GM18907 (cell line): Measurements from ENCODE around the gene SEMA6B.
"Not testable (repeated sequence)": the region's sequence is repeated elsewhere in the genome, so short reads cannot be mapped to it uniquely, and the experiment has no call there.

Source experiments
- ATAC-seq: cut with Tn5 transposase; IDR thresholded peaks from one replicate; pipeline ENCODE4 v1.9.1; 2021; ENCODE audit warnings: mild to moderate bottlenecking, moderate library complexity; ENCODE audit not compliant: unreplicated experiment

Gene SEMA6B

DNA sequence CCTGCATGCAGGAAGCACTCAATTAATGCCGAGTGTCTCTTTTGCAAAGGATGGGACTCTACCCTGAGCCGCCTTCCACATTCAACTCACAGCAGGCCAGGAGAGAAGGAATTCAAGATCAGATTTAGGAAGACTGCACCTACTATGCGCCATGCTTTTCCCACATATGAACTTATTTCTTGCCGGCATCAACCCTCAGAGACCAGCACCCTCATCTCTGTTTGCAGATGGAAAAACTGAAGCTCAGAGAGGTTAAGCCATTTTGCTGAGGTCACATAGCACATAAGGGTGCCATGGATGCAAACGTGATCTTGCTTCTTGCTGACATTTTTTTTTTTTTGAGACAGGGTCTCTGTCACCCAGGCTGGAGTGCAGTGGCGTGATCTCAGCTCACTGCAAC lies 14.2 kb upstream of the SEMA6B start:
- ATAC-seq: no peak

DNA sequence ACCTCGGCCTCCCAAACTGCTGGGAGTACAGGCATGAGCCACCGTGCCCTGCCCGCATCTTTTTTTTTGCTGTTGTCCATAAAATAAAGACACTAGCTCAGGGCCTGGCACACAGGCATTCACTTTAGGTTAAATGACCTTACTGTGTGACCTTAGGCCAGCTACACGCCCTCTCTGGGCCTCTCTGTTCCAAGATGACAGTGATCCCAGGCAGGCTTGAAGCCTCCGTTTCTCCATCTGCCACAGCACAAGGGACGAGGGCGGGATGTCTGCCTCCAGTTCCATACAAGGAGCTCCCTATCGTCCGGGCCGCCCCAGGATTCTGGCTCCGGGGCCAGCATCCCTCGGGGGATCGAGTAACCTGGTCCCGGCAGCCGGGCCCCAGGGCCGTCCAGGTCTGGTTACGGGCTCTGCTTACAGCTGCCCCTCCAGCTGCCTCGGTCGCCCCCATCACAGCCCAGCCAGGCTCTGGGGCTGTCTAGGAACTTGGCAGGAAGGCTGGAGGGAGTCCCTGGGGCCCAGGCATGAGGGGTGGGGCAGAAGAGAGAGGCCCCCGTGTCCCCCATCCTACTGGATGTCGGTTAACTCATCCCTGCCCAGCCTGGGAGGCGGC lies 11.9 kb upstream of the SEMA6B start:
- ATAC-seq: no peak

DNA sequence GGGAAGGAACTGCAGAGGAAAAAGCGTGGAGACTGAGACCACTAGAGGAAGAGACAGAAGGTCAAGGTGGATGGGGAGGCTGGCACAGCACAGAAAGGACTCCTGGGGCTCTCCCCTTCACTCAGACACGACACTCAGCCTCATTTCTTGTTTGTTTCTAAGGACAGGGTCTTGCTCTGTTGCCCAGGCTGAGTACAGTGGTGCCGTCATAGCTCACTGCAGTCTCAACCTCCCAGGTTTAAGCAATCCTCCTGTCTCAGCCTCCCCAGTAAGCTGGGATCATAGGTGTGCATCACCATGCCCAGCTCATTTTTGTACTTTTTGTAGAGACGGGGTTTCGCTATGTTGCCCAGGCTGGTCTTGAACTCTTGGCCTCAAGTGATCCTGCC lies 11.4 kb upstream of the SEMA6B start:
- no peak for ATAC-seq

DNA sequence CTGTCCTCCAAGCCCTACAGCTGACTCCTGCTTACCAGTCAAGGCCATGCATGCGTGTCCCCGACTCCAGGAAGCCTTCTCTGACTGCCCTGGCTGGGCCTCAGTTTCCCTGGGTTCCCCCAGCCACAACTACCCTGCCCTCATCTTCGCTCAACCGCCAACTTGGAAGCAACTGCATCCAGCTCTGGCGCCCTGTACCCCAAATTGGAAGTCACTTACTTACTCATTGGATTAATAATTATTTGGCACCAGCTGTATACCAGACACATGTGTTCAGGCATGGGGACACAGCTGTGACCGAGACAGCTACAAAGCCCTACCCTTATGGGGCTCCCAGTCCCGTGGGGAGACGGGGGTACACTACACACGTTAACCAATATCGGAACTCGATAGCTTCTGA lies 10.9 kb upstream of the SEMA6B start:
- no peak for ATAC-seq

DNA sequence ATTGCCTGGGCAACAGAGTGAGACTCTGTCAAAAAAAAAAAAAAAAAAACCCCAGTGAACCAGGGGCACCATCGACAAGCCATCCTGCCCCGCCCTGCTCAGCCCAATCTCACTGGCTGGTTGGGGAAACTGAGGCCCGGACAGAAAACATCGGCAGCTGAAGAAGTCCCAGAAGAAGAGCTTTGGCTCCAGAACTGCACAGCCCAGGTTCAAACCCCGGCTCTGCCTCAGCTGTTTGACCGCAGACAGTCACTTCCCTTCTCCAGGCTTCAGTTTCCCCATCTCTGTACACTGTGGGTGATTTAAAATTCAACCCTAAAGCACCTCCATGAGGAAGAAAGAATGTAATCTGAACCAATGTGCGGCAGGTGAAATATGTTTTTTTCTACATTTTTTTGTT lies 9.4 kb upstream of the SEMA6B start:
- ATAC-seq: no peak

DNA sequence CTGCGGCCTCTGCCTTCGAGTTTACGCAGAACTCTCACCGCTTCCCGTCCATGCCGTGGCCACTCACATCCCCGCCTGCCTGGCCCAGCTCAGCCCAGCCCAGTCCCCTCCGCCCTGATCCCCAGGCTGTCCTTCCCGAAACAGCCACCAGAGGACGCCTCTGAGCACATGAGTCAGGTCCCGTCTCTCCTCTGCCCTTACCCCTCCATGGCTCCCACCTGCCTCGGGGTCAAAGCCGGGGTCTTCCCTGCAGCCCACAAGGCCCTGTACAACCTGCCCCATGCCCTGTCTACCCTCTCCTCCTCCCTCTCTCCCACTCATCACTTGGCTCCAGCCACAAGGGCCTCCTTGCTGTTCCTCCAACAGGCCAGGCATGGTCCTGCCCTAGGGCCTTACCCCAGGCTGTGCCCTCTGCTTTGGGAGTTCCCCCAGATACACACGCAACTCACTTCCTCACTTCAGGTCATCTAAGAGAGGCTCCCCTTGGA lies 8.1 kb upstream of the SEMA6B start:
- no peak for ATAC-seq

DNA sequence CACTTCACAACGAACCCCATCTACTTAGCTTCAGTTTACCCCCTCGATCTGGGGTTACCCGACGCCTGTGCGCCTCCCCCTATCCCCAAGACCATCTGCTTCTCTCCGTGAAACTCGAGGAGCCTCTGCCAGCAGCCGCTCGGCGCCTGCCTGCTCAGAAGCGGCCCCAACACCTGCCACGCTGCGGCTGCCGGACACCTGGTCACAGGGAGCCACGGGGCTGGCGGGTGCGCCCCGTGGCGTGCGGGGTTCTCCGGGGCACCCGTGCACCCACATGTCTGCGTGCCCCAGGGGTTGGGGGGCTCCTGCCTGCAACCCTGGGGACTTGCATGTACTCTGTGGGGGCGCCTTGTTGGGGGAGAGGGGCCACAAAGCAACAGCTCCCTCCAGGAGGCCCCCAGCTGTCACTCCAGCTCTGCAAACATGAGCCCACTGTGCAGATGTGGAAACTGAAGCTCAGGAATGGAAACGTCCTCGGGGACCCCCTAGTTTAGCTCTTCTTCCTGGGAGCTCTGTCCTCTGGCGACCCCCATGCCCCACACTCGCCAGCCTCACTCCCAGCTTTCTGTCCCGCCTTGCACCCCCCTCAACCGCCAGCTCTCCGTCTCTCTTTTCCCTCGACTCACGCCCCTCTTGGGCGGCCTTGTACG lies 7.0 kb upstream of the SEMA6B start:
- ATAC-seq: no peak

DNA sequence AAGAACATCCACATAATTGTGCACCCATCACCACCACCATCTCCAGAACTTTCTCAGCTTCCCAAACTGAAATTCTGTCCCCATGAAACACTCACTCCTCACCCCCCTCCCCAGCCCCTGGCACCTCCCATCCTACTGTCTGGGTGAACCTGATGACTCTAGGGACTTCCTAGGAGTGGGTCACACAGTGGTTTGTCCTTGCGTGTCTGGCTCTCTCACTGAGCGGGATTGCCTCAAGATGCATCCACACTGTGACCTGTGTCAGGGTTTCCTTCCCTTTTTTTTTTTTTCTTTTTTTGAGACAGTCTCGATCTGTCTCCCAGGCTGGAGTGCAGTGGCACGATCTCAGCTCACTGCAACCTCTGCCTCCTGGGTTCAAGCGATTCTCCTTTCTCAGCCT lies 4.1 kb upstream of the SEMA6B start:
- ATAC-seq: not testable (repeated sequence)

DNA sequence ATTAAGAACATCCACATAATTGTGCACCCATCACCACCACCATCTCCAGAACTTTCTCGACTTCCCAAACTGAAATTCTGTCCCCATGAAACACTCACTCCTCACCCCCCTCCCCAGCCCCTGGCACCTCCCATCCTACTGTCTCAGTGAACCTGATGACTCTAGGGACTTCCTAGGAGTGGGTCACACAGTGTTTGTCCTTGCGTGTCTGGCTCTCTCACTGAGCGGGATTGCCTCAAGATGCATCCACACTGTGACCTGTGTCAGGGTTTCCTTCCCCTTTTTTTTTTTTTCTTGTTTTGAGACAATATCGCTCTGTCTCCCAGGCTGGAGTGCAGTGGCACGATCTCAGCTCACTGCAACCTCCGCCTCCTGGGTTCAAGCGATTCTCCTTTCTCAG lies 2.6 kb upstream of the SEMA6B start:
- ATAC-seq: not testable (repeated sequence)

DNA sequence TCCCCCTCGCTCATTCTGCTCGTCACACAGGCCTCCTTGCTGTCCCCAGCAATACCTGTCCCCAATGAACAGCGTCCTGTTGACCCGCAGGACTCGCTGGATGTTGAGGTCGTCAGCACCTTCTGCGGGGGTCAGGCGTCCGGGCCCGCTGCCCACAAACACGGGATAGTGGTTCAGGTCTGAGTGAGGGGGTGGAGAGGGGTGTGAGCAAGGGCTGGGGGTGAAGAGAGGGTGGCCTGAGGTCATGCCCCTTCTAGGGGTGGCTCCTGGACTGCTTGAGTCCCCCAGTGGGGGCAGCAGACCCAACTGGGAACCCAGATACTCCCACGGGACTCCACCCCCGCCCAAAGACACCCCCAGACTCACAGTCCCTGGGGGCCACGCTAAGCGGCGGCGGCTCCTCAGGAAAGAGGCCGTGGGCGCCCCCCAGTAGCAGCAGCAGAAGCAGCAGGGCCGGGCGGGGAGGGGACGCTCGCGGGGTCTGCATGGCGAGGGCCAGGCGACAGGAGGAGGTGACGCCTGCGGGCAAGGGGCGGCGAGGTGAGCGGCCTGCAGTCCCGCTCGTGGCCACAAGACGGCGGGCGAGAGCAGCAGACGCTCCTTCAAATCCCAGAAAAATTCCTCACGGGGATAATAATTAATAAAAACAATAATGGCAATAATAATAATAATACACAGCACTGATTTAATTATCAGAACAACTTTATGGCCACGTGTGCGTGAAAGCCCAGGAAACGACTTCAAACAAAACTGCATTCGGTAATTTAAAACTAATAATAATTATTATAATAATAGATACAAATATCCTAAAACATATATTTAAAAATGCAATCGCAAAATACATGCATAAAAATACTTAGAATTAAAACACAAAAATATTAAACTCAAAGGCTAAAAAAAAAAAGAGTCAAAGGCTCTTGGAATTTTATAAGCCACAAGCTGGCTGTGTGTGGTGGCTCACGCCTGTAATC lies 1.2 kb downstream of the SEMA6B start:
- ATAC-seq: no peak

DNA sequence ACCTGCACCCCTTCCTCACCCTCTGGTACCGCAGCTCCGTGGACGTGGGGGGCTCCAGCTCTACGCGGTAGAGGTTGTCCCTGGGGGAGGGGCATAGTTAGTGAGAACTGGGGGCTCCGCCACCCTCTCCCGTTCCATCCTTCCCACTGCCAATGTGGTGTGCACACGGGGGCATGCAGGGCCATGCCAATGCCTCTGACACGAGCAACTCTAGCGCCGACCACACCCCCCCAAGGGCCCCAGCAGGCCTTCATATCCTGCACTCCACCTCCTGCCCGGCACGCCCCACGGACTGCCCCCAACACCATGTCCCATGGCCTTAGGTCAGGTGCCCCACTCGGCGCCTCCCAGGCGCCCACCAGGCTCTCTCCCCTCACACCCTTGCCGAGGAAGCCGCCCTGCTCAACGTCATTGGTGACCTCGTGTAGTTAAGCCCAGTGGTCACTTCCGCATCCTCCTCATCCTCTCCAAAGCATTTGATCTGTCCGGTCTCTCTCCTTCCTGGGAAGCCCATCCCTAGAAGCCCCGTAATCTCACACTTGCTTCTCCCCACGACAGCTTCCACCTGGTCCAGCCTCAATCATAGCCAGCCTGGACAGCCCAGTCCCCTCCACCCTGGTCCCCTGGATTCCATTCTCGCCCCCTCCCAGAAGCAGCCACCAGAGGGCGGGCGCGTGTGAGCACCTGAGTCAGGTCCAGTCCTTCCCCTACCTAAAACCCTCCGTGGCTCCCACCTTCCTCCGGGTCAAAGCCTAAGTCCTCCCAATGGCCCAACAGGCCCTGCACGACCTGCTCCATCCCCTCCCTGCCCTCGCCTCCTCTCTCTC lies 2.1 kb downstream of the SEMA6B start:
- no peak for ATAC-seq

DNA sequence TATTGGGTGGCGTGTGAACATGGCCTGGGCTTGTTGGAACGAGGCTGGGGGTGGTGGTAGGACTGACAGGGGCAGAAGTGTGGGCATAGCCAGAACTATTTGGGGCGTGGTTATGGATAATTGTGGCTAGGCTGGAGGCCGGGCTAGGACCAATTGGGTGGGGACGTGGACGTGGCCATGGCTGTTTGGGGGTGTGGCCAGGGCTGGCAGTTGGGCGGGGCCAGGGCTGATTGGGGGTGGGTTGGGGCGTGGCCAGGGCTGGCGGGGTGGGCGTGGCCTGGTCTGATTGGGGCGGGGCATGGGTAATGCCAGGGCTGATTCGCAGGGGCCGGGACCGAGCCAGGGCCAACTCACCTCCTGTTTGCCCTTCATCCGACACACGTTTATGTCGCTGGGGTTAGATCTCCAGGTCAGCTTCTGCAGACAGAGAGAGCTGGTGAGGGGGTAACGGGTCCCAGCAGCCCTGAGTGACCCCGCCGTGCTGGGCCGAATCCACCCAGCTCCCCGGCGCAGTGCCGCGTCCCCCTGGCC lies 2.8 kb downstream of the SEMA6B start:
- ATAC-seq: no peak

DNA sequence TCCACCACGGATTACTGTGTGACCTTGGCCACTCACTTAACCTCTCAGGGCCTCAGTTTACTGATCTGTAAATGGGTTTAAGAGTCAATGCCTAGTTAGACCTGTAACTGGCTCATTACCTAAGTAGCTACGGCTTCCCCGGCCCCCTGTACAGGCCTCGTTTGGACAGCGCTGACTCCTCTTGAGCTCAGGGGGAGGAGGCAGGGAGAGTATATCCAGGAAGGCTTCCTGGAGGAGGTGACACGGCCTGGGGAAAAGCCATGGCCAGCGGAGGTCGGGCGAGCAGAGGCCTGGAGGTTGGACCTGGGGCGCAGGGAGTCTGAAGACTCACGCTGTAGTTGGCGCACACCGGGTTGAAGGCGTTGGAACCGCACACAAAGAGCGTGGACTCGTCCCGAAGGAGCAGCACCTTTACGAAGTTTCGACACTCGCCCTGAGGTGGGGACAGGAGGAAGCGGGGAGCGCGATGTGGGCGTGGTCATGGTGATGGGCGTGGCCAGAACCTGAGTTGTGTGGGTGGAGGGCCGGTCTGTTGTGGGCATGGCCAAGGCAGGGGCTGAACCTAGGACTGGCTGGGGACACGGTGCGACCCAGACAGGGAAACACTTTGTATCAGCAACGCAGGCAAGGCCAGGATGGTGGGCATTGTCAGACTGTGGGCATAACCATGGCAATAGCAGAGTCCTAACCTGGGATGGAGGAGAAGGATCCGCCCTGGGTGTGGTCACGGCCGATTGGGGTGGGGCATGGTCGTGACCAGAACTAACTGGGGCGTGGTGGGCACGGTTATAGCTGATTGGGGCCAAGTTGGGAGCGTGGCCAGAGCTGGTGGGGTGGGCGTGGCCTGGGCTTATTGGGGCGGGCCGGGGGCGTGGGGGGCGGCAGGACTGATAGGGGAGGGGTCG lies 3.6 kb downstream of the SEMA6B start:
- ATAC-seq: no peak

DNA sequence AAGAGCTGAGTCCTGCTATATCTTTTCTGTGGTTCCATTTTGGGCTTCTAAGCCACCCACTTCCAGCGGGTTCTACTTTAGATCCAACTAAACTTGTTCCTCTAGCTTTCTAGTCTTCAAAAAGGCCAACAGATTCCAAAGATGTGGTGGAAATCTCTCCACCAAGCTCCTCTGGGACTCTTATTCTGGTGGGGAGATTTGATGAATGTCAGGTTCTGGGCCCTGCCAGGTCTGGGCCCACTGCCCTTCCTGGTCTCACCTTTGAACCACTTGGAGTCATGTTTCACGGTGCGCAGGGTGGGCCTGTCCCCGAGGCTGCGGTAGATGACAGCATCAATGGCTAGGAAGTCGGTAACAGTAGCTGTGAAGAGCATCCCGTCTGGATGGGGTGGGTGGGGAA lies 4.8 kb downstream of the SEMA6B start:
- no peak for ATAC-seq

DNA sequence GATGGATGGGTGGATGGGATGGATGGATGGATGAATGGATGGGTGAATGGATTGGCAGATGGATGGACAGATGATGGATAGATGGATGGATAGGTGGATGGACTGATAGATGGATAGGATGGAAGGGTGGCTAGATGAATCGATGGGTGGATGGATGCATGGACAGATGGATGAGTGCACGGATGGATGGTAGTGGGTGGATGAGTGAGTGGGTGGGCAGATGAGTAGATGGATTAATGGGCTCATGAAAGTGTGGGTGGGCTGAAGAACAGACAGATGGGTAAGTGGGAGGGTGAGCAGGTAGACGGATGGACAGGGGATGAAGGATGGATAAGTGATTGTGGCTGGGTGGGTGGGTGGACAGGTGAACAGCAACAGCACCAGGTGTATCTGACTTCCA lies 5.7 kb downstream of the SEMA6B start:
- ATAC-seq: no peak

DNA sequence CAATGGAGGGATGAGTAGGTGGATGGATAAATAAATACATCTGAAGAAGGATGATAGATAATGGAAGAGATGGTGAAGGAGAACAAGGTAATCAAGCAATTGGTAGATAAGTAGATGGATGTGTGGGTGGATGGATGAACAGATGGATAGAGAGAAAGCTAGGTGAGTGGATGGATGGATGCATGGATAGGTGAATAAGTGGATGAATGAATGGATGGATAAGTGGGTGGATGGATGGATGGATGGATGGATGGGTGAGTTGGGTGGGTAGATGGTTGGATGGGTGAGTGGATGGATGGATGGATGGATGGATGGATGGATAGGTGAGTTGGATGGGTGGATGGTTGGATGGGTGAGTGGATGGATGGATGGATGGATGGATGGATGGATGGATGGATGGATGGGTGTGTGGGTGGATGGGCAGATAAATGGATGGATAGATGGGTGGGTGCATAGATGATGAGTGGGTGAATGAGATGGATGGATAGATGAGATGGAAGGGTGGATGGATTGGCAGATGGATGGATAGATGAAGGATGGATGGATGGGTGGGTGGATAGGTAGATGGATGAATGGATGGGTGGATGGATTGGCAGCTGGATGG lies 6.3 kb downstream of the SEMA6B start:
- no peak for ATAC-seq

DNA sequence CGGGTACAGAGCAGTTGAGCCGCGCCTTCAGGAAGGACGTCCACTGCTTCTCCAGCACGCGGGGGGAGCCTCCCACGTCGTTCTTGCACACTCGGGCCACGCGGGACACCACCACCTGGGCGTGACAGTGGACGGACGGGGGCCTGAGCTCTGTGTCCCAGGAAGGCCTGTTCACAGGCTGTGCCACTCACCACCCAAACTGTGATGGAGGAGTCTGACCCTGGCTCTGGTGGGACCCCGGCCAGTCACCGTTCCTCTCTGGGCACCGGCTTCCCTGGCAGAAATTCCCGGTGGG lies 7.0 kb downstream of the SEMA6B start:
- ATAC-seq: no peak

DNA sequence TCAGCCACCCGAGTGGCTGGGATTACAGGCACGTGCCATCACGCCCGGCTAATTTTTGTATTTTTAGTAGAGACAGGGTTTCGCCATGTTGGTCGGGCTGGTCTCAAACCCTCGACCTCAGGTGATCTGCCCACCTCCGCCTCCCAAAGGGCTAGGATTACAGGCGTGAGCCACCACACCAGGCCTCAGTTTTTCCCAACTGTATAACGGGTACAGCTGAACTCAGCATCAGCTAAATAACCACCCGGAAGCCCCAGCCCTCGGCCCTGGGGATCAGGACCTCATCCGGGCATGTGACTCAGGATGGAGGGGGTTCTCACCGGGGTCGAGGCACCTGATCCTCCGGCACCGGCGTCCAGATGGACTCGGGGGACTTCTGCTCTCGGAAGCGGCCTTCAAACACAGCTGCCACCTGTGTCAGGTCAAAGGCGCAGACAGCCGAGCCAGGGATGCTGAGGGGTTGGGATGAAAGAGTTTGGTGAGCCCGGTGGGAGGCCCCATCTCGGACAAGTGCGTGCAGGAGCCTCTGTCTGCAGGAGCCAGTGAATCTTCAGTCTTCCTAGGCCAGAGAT lies 8.9 kb downstream of the SEMA6B start:
- no peak for ATAC-seq

DNA sequence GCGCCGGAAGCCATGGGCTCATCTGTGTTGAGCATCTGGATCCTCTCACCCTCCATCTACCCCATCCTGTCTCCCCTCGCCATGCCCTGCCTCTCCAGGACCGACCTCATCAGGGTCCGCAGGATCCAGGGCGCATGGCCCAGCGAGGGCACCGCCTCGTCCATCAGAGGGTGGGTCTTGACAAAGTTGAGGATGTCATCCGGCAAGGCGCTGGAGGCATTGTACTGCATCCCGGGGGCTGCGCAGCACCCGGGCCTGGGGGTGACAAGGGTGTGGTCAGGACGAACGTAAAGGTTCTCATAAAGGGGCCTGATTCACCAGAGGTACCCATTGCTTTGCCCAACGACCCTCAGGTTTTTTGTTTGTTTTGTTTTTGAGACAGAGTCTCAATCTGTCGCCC lies 9.5 kb downstream of the SEMA6B start:
- no peak for ATAC-seq
